GM21360 (cell line): ENCODE measurements around the gene FTH1.

ENCODE experiments used
- ATAC-seq: cut with Tn5 transposase; IDR thresholded peaks from one replicate; pipeline ENCODE4 v1.9.1; 2021; ENCODE audit warnings: mild to moderate bottlenecking, moderate library complexity; ENCODE audit not compliant: unreplicated experiment

Gene FTH1

GRCh38 chr11:61949169-61950034, 18.0 kb downstream of the FTH1 start:
- no peak for ATAC-seq

GRCh38 chr11:61948505-61948904, 18.9 kb downstream of the FTH1 start:
- ATAC-seq: no peak

GRCh38 chr11:61947486-61948210, 19.8 kb downstream of the FTH1 start:
- ATAC-seq: no peak

- ATAC-seq: no peak
Measured at GRCh38 chr11:61946894-61947293, 20.5 kb downstream of the FTH1 start.

- ATAC-seq: no peak
Measured at GRCh38 chr11:61945191-61945590, 22.2 kb downstream of the FTH1 start.

GRCh38 chr11:61940466-61940865, 27.0 kb downstream of the FTH1 start:
- no peak for ATAC-seq

GRCh38 chr11:61935861-61936260, 31.6 kb downstream of the FTH1 start:
- ATAC-seq: no peak

- no peak for ATAC-seq
Measured at GRCh38 chr11:61930933-61931332, 36.5 kb downstream of the FTH1 start.

GRCh38 chr11:61928606-61929005, 38.8 kb downstream of the FTH1 start:
- no peak for ATAC-seq

GRCh38 chr11:61927501-61927900, 39.9 kb downstream of the FTH1 start:
- no peak for ATAC-seq

- no peak for ATAC-seq
Measured at GRCh38 chr11:61926235-61926634, 41.2 kb downstream of the FTH1 start.

- no peak for ATAC-seq
Measured at GRCh38 chr11:61925736-61926135, 41.7 kb downstream of the FTH1 start.

- ATAC-seq: no peak
Measured at GRCh38 chr11:61924064-61924455, 43.4 kb downstream of the FTH1 start.

GRCh38 chr11:61923166-61924063, 44.0 kb downstream of the FTH1 start:
- no peak for ATAC-seq

GRCh38 chr11:61922539-61922938, 44.9 kb downstream of the FTH1 start:
- no peak for ATAC-seq

- no peak for ATAC-seq
Measured at GRCh38 chr11:61921446-61921845, 46.0 kb downstream of the FTH1 start.

GRCh38 chr11:61919705-61920631, 47.5 kb downstream of the FTH1 start:
- ATAC-seq: no peak

GRCh38 chr11:61918938-61919704, 48.3 kb downstream of the FTH1 start:
- no peak for ATAC-seq

GRCh38 chr11:61918251-61918937, 49.0 kb downstream of the FTH1 start:
- no peak for ATAC-seq
